HG03175 (cell line): ENCODE data around the gene ADIPOR1.
A peak's percentile ranks its signal among the peaks of the same experiment; 100 is the strongest.
"Not testable (repeated sequence)": the region's sequence is repeated elsewhere in the genome, so short reads cannot be mapped to it uniquely, and the experiment has no call there.

ENCODE experiments used
- ATAC-seq: cut with Tn5 transposase; IDR thresholded peaks from one replicate; pipeline ENCODE4 v1.9.1; 2021; ENCODE audit warnings: mild to moderate bottlenecking, moderate library complexity; ENCODE audit not compliant: unreplicated experiment

The ADIPOR1 gene, protein sequence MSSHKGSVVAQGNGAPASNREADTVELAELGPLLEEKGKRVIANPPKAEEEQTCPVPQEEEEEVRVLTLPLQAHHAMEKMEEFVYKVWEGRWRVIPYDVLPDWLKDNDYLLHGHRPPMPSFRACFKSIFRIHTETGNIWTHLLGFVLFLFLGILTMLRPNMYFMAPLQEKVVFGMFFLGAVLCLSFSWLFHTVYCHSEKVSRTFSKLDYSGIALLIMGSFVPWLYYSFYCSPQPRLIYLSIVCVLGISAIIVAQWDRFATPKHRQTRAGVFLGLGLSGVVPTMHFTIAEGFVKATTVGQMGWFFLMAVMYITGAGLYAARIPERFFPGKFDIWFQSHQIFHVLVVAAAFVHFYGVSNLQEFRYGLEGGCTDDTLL

DNA sequence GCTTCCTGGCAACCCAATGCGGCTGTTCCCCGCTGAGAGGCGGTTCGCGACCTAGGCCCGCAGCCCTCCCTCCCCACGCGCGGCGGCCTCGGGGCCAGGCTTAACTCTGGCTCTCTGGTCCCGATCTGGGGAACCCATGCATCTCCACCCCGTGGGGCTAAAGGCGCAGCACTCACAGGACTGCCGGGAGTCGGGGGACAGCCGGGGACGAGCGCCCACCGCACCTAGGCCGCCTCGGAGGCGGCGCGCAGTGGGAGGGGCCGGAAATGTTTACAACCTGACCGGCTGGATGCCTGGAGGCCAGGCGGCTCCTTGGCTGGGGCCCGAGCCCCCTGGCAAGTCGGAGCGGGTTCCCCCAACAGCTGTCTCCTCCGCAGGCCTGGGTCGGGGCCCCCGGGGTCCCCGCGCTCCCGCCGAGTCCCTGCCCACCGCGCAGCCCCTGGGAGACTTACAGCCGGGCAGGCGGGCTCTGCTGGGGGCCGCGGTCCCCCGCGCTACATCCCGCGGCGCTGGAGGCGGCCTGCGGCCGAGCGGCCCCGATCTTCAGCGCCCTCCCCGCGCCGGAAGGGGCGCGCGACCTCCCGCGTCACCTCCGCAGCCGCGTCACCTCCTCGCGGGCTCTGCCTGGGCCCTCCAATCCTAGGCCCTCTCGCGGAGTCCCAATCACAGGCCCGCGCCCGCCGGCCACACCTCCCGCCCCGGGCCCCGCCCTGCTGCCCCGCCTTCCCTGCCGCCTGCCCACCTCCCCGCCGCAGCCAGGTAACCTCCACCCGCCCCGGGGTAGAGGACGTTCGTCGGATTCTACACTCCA is at the start of gene ADIPOR1:
Gene ADIPOR1, minus strand, starts transcription at position 580 of the 811 bp plus-strand sequence. CDS start 7,242 bp downstream, outside the sequence.
- ATAC-seq = peak; percentile 97

GRCh38 chr1:203006948-203007871 is 49.1 kb upstream of the ADIPOR1 start, which contains the start of gene TMEM183A:
Gene TMEM183A, plus strand, starts transcription at chr1:203007374. Its CDS starts 92 bp downstream, at chr1:203007466.
- ATAC-seq = peak; percentile 93

DNA sequence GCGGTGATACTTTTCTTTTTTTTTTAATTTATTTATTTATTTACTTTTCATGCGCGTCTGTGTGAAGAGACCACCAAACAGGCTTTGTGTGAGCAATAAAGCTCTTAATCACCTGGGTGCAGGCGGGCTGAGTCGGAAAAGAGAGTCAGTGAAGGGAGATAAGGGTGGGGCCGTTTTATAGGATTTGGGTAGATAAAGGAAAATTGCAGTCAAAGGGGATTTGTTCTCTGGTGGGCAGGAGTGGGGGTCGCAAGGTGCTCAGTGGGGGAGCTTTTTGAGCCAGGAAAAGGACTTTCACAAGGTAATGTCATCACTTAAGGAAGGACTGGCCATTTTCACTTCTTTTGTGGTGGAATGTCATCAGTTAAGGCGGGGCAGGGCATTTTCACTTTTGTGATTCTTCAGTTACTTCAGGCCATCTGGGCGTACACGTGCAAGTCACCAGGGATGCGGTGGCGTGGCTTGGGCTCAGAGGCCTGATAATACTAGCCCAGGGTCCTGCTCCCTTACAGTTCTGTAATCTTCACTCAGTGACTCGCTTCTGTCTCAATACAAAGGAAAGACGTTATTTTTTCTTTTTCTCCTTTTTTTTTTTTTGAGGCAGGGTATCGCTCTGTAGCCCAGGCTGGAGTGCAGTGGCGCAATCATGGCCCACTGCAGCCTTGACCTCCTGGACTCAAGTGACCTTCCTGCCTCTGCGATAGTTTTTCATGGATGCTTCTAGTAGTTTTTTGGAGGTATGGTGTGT is 47.5 kb upstream of the ADIPOR1 start:
- ATAC-seq = not testable (repeated sequence)

- no peak for ATAC-seq
These were observed 44.8 kb upstream of the ADIPOR1 start for GRCh38 chr1:203002951-203003350.

- no peak for ATAC-seq
These were observed 43.9 kb upstream of the ADIPOR1 start for GRCh38 chr1:203001986-203002385.

DNA sequence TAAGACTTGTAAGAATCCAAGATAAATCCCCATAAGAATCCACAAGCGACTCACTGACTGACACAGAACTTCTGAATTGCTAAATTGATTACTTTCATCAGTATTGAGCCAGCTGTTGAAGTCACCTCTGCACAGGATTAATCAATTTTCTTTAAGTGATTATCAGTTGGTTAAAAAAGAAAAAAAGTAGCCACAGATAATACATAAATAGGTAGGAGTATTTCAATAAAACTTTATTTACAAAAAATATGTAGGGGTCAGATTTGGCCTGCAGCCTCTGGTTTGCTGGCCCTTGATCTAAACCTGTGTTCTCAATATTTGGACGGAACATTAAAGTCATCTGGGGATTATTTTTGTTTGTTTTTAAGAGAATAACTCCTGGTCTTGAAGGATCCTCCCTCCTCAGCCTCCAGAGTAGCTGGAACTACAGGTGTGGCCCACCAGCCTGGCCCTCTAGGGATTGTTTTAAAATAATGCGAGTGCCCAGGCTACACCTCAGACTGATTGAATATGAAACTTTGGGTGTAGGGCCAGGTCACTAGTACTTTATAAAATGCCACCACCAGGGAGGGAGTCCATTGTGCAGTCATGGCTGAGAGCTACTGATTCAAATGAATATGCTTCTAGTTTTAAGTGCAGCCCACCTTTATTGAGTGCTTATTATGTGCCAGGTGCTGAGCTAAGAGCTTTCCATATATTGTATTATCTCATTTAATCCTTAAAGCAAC is 42.3 kb upstream of the ADIPOR1 start:
- no peak for ATAC-seq

DNA sequence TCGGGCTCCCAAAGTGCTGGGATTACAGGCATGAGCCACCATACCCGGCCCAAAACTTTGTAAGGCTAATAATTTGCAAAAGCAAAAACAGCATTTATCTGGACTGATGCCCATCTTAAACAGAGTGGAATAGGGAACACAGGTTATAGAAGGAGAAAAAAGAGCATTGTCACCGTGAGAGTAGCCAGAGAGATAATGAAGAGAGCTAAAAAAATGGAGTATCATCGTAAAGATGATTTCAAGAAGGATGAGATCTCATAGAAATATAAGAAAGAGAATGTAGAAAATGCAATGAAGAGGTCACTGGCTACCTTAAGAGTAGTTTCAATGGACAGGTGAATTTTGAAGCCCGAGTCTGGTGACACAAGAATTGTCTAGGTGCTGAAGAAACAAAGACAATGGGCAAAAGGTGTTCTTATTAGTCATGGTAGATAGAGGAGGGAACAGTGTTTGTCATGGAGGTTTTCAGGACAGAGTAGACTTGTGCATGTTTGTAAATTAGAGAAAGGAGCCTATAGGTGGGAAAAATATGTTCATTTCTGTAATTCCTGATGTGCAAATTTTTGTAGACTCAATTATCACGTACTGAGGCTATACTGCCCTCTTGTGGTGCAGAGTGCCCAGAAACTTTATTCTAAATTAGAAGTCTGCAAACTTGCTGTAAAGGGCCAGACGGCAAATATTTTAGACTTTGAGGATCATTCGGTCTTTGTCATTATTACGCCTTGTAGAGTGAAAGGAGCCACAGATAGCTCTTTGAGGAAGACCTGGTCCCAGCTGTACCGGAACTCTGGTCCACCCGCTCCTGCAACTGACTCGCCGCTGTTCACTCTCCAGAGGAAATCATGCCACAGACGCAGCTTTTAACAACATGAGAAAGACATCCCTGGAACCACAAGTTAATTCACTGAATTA is 41.0 kb upstream of the ADIPOR1 start:
- ATAC-seq = no peak

- ATAC-seq = no peak
These were observed 36.6 kb upstream of the ADIPOR1 start for GRCh38 chr1:202994756-202995155.

DNA sequence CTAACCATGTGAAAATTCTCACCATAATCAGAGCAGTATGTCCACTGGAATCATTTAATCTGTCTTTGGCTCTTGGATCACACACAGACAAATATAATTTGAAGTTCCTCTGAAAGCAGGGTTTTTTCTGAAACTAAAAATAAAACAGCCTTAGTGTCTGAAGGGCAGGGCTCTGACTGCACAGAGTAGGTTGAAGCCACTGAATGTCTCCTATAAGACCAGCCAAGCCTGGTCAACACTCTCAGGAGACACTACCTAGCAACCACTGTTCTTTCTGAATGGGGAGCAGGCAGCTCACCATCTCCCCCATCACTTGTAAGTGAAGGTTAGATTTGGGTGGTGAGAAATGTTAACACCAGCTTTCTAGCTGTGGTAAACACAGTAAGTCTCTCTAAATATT is 33.0 kb upstream of the ADIPOR1 start:
- ATAC-seq = no peak

- no peak for ATAC-seq
These were observed 31.8 kb upstream of the ADIPOR1 start for GRCh38 chr1:202989879-202990278.

DNA sequence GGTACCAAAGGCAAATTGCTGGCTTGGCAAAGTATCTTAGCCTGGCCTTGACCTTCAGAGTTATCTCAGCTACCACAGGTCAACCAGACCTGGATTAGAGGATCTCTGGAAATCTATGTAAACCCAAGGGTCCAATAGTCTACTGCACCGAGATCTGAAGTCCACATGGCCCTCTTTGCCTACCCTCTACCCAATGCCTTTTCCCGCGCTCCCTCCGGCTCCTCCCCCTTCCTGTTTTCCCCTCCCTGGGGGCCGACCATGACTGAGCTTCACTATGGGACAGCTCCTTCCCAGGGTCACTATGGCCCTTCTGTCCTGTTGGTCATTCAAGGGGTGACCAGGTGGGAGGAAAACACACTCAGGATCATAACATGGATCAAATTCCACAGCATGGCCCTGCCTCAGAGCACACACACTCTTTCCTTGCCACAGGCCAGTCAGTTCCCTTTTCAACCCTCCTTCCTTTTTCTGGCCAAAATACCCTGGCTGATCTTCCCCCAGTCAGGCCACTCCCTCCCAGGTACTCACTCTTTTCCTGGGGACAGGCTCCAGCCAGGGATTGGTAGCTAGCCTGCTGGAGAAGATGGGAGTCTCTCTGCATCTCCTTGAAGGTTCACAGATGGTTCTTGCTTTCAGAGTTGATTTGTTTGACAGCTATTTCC is 29.9 kb upstream of the ADIPOR1 start:
- ATAC-seq = no peak

DNA sequence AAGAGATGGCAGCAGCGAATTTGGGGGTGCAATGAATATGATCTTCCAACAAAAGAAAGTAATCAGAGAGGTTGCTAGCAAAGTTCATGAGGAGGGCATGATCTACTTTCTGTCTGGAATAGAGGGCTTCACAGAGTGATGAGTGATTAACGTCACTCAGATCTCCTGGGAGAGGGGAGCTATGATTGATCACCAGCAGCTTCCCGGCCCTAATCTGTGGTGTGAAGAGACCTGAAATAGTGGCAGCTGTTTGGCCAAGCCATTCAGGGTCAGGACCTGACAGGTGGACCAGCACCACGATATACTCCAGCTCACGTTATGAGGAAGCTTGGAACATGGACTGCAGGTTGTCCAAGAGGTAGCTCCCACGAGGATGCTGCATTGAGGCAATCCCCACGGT is 29.1 kb upstream of the ADIPOR1 start:
- no peak for ATAC-seq

DNA sequence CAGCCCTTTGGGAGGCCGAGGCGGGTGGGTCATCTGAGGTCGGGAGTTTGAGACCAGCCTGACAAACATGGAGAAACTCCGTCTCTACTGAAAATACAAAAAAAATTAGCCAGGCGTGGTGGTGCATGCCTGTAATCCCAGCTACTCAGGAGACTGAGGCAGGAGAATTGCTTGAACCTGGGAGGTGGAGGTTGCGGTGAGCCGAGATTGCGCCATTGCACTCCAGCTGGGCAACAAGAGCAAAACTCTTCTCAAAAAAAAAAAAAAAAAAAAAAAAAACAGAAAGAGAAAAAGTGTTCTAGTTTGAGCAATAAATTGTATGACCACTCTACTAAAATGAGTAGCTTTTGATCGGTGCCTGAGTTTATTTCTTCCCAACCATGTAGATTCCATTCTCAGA is 28.0 kb upstream of the ADIPOR1 start:
- not testable (repeated sequence) for ATAC-seq

GRCh38 chr1:202982715-202983430 is 24.8 kb upstream of the ADIPOR1 start:
- ATAC-seq = no peak

DNA sequence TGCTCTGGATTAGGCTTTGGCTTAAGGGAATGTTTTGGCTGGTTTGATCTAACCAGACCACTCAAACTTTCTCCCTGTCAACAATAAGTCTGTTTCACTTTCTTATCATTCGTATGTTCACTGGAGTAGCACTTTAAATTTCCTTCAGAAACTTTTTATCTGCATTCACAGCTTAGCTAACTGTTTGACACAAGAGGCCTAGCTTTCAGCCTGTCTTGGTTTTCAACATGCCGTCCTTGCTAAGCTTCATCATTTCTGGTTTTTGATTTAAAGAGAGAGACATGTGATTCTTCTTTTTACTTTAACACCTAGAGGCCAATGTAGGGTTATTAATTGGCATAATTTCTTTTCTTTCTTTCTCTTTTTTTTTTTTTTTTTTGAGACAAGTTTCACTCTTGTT is 23.8 kb upstream of the ADIPOR1 start:
- ATAC-seq = no peak

GRCh38 chr1:202979459-202979858 is 21.3 kb upstream of the ADIPOR1 start:
- no peak for ATAC-seq

DNA sequence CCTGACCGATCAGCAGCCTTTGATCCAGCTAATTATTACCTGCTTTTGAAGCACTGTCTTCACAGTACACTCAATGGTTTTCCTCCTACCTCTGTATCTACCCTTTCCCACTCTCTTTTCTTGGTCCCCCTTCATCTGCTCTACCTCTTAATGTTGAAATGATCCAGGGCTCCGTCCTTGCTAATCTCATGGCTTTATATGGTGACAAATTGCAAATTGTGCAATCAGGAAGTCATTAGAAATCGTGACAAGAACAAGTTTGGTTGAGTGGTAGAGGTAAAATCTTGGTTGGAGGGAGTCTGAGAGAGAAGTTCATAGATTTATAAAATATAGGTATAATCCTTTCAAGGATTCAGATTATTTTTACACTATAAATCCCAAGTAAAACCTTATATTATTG is 18.5 kb upstream of the ADIPOR1 start:
- no peak for ATAC-seq
